HG02759 (cell line): ENCODE results near the gene XRCC4.

Experiments
- ATAC-seq: cut with Tn5 transposase; IDR thresholded peaks from one replicate; pipeline ENCODE4 v1.9.1; 2021; ENCODE audit warnings: mild to moderate bottlenecking, moderate library complexity; ENCODE audit not compliant: unreplicated experiment

Gene XRCC4

DNA sequence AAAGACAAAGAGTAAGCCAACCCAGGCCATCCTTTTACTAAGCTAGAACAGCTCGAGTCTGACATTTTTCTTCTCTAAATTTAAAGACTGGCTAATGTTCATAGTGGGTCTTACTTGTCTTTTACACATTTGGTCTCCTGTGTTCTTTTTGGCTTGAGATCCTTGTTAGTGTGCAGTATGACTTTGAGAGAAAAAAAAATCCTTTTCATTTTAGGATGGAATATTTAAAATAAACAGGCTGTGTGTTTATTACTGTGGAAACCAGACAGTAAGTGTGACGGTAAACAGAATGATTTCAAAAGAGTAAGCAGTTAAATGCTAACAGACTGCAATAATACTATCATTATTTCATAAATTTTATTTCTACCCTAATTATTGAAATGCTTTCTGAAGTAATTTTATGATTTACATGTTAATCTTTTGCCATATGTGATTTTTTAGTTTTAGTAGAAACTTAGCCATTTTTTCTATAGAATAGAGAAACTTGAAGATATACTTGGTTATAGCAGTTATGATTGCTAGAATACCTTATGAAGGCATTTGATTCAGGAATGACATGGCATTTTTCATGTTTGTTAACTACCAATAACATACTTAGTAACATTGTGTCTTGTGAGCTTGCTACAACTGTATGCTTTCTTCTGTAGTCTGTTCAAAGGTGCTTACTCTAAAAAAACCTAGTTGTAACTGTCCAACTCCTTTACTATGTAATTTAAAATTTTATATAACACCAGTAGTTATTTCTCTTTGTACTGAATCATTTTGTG, 92.4 kb downstream of the XRCC4 start:
- ATAC-seq = no peak

DNA sequence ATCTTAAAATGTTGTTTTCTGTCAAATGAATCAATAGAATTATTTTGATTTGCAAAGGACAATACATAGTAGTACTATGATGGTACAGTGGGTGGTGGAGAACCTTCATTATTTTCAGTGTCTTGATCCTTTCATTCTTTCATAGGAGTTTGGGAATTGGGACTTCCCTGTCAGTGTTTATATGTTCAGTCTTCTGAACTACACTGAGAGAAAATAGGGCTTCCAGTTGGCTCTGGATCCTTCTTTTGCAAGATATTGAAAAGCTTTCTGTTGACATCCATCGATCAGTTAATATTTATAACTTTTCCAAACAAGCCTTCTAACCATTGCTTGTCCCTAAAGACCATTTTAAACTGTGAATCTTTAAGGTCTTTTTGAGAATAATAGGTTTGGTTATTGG, 94.7 kb downstream of the XRCC4 start:
- no peak for ATAC-seq

DNA sequence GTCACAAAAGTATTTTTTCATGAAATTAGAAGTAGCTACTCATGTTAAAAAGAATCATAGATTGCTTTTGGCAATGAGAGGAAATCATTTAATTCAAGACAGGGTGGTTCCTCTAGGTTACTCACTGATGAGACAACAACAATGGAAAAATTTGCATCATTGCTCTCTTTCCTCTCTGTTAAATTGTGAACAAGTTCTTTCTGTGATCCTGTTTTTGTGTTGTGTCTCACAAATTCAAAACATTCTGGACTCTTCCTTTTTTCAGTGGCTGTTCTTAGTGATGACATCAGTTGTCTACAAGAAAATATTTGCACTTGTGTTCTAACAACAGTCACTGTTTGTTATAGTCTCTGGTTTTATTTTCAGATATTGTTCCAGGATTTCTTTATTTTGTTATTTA, 95.3 kb downstream of the XRCC4 start:
- ATAC-seq = no peak

DNA sequence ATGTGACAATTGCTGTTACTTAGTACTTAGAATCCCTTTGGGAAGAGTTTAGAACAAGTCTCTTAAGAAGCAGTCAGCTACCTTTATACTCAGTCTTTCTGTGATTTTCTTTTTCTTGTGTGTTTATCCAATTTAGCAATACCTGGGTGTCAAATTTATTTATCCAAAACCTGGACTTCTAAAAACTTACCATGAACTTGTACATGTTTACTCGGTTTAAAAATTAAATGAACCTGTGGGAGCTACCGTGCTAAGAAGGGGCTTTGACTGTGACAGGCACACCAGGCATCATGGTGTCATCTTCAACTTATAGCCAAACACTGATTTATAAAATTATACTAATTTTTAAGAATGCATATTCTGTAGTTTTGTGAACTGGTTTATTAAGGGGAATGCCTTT, 96.5 kb downstream of the XRCC4 start:
- ATAC-seq = no peak

DNA sequence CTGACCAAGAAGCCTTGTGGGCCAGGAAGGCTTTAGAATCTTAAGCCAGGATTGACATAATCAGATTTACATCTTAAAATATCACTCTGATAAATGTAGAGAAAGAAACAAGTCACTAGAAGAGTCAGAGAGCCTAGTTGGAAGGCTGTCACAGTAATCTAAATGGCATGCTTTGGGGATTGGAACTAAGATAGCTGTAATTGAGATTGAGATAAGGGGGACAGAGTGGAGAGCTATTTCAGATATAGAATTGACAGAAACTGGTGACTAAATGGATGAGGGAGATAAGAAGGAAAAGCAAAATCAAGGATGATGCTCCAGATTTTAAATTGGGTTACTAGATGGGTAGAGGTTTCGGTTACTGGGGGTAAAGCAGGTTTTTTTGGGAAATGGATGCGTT, 100.5 kb downstream of the XRCC4 start:
- ATAC-seq = no peak

DNA sequence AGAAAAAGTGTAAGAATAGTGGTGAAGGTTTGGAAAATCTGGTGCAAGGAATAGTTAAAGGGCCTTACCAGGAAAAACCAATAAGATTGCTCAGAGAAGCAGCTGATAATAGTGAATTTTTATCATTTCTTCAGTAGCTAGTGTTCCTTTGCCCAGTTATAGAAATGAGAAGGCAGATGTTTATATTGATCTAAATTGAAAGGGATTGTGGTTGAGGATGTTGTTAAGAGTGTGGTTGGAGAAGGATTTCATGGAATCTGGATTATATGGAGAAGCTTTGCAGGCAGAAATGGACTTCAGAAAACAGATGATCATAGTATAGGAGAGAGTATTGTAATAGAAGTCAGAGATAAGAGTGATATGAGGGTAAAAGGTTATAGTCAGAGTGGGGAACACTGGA, 102.6 kb downstream of the XRCC4 start:
- no peak for ATAC-seq

DNA sequence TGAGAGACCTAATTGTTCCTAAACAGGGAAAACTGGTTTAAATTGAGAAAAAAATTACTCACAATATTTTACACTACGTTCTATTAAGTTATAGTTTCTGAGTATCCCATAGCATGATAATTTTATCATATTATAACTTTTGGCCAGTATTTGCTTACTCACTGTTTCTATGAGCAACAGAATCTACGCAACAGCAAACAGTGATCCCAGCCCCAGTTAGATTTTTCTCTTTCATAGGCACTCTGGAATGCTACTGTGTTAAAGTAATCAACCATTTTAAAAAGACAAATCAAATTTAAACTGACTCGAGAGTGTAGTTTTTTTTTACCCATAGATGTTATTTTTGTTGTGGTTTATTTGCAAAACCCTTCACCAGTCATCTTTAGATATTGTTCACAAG, 107.2 kb downstream of the XRCC4 start:
- ATAC-seq = no peak

DNA sequence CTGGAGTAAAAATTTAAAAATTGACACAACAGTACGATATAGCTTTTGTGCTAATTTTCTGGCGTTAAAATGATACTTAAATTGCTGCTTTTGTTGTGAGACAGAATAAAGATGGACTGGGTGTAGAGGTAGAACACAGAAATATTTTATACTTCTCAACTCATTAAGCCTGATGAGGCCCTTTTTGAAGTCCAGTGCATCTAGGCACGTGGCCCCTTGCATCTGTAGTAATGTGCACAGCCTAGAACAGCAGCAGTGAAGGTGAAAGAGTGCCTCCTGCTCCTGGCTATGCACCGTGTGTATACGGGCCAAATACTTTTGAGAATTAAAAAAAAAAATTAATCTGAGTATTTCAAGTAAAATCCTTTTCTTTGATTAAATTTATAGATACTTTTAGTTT, 115.6 kb downstream of the XRCC4 start:
- no peak for ATAC-seq

DNA sequence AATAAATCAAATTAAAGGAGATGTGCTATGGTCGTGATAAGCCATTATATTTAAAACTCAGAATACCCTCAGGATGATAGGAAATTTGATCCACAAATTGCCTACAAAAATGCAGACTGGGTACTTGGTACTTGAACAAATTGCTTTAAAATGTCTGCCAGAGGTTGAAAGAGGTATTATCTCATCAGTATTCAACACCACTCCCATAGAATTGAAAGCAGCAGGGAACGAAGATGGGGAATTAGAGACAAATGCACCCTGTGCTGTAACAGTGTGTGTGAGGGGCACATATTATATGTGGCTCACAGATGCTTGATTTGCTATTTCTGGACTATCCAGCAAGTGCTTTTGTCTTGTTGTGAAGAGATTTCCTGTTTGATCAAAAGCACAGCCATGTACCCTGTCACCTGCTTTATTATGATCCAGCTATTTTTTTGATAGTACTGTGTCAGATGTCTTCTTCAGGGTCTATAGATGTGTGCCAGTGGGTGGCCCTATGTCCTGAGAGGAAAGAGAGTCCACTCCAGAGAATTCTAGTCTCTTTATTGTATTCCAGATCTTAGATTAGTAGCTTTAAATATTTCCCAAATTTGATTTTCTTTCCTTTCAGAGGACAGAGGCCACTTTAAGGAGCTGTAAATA, 120.1 kb downstream of the XRCC4 start:
- ATAC-seq = no peak

DNA sequence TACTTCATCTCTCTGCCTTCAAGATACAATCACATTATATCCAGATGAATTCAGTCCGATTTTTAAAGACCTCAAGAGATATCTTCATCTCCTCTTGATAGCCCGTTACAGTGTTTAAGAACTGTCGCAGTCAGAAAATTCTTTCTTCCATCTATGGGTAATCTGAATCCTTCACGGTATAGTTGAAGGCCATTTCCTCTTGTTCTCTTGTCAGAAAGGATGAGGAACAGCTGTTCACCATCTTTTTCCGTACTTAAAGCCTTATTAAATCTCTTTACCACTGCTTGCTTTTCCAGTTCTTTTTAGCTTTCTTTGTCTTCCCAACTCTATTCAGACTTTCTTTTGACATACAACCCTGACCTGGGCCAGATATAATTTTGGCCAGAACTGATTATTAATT, 121.8 kb downstream of the XRCC4 start:
- no peak for ATAC-seq

DNA sequence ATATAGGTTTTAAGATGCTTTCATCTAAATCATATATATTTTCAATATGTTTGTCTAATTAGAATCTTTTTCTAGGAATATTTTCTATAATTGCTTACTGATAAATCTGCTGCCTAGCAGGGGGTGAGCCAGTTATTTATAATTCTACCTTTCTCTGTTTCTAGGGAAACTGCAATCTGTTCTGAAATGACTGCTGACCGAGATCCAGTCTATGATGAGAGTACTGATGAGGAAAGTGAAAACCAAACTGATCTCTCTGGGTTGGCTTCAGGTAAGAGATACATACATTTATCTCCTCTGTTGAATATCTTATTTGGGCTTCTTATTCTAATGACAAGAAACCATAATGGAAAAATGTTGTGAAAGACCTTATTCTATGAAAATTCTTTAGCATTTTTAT, 127.3 kb downstream of the XRCC4 start:
- no peak for ATAC-seq

DNA sequence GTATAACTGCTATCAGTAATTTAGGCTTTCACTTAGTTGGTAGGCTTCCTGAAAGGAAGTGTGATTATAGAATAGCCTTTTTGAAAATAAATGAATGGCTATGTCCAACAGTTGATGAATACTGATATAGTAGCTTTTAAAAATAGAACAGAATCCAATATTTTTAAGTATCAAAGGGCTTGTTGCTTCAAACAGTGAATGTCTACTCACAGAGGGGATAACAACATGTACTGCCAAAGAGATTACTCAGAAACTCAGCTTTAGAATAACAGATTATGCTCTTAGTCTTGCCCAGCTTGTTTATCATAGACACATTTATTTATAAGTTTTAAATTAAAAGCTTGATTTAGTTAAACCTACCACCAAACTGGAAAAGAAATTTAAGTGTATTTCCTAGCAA, 132.6 kb downstream of the XRCC4 start:
- no peak for ATAC-seq

DNA sequence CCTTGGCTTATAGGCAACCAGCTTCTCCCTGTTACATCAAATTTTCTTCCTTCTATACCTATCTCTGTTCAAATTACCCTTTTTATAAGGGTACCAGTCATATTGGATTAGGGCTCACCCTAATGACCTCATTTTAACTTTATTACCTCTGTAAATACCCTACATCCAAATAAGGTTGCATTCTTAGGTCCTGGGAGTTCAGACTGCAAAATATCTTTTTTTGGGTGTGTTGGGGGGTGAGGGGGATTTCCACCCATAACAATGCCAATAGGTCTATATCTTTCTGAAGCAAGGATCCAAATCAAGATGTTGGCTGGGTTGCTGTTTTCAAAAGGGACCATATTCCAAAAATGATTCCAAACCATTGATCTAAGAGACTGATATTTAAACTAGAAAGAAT, 141.7 kb downstream of the XRCC4 start:
- no peak for ATAC-seq

DNA sequence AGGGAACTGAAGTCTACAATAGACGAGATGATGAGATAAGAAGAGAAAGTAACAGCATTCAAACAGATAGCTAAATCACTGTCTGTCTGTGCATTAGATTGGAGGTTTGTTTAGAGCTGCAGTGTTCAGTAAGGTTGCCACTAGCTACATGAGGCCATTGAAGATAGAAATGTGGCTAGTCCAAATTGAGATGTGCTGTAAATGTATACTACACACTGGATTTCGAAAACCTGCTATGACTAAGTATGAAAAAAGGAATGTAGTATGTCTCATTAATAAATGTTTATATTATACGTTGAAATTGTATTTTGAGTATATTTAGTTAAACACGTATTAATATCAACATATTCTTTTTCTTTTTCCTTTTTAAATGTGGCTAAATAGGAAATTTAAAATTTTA, 142.1 kb downstream of the XRCC4 start:
- no peak for ATAC-seq

DNA sequence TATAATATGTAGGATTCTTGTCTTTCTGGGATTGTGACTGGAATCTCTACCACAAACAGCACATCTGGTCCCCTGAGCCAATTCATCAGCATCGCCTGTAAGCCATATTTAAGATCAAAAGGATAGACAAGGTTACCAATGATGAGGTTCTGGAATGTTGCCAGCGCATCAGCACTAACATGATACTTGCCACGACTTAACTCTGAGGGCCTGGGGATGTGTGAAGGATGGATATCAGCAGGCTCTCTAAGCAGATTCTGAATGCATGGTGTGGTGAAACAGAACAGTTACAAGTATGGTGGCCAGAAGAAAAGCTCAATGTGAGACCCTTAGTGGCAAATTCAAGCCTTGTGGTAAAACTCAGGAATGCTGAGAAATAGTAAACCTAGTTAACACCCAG, 143.0 kb downstream of the XRCC4 start:
- no peak for ATAC-seq

DNA sequence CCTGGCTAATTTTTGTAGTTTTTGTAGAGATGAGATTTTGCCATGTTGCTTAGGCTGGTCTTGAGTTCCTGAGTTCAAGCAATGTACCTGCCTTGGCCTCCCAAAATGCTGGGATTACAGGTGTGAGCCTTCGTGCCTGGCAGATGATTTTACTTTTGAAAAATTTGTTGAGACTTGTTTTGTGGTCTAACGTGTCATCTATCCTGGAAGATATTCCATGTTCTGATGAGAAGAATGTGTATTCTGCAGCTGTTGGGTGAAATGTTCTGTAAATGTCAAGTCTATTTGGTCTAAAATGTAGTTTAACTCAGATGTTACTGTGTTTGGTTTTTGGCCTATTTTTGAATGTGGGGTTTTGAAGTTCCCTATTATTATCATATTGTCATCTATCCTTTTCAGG, 145.6 kb downstream of the XRCC4 start:
- no peak for ATAC-seq

DNA sequence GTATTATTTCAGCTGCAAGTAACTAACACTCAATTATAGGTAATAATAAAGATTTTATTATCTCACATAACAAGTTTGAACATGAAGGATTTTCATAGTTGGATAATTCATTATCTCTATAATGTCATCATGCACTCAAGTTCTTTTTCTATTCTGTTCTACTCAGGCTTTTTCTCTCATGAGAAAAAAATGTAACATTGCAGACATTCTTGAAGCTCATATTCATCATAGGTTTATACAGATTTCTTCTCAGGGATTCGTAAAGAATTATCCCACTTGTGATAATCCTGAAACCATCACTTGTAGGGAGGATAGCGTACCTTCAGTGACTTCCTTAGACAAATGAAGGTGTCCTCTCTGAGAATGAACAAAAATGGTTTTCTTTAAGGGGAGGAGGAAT, 150.3 kb downstream of the XRCC4 start:
- ATAC-seq = no peak

DNA sequence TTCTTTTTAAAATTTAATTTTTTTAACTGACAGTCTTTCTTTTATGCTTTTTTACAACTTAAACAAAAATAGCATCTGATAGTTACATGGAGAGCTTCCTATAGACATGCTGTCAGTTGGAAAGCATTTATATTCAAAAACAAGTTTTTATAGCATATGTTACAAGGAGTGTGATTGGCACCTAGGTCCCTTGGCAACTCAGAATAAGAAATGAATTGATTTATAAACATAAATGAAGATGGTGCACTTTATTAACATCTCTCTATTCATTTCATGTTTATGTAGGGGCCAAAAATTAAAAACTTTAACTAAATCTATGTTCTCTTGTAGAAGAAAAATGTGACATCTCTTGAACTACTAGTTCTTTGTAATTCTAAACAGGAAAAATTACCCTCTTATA, 153.2 kb downstream of the XRCC4 start:
- no peak for ATAC-seq

DNA sequence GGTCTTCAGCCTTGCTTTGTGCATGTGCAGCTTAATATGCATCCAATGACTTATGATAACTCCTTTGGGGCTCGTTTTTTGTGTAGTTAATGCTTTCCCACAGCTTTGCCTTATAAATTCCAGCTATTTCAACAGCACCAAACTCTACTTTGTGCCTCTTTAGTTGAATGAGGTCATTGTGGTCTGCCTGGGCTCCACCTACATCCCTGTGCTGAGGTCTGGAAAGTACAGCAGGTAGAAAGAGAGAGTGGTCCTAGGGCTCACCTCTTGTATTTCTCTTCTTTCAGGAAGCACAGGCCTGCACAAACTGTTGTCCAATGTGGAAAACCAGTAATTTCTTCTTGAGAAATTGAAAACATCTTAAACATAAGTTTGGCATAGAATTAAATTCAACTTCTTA, 167.2 kb downstream of the XRCC4 start:
- ATAC-seq = no peak

DNA sequence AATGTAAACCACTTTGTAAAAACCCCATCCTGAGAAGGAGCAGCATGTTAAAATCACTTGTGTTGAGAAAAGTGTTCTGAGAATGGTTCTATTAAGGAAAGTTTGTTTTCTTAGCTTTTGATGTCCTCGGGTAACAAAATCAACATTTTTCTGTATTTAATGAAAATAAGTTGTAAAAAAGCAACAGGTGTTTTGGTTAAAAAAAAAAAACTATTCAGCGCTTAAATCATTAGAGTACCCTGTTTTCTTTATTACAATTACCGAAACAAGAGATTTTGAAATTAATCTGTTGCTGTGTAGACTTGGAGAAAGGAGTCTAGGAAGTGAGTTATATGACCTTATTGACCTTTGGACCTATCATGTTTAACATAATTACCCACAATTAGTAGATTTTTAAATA, 167.7 kb downstream of the XRCC4 start:
- no peak for ATAC-seq

DNA sequence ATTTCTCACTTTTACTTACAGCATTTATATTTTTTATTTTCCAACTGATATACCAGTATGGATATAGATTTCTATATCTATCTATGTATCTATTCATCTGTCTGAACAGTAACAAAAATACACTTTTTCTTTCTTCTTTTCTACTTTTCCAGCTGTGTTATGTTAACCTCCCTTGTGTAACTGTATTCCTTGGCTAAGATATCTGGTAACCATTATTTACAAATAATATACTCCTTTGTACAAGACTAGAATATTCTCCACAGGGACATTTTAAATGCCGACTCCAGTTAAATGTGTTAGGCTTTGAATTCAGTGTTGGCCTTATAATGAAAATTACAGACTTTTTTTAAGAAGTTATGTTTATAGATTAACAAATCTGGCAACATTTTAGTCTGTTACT, 168.7 kb downstream of the XRCC4 start:
- no peak for ATAC-seq

DNA sequence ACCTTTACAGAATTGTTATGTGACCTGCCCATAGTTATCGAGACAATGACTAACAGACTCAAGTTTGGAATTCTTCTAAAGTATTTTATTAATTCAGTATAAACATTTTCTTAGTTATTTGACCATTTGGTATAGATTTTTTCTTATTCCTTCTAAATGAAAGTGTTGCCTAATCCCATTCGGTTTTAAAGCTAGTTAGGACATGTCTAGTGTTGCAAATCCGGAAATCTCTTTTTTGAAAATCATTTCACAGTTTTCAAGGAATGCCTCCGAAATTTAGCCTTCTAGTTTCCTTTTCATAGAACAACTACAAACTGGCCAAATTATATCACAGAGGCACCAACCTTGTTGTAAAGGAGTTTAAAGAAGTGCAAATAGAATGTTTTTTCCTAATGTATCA, 171.8 kb downstream of the XRCC4 start:
- ATAC-seq = no peak

DNA sequence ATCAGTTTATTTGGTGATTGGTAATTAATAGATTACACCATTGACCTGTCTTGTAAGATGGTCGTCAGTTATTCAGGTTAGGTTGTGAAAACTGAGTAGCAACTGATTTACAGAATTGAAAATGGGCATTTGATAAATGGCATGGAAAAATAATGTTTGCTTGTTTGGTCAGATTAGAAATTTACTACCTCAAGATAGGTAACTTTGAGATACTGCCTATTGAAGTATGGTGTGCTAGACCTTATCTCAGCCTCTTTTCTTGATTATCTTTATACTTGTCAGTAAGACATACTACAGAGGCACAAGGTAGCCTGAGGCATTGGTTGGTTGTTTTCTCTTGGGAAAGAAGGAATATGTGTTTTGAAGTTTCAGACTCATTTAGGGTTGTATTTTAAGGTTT, 174.5 kb downstream of the XRCC4 start:
- no peak for ATAC-seq
